Transverse colon (tissue), 4 donors: ENCODE measurements around the gene FAHD1. TPM values are rescaled to one million over a fixed set of nuclear protein-coding genes. Genes with fewer than 3 reads are reported as not detected.

Source experiments
- DNase-seq: peaks from one replicate; pipeline ENCODE4 v3.0.0-alpha.2; 2019
- H3K27ac ChIP-seq, 4 donors: fragments of 200-600 bp; sonication (generic); 2 replicates each; pipeline ENCODE4 v1.5.1; 2016 to 2018; ENCODE audit warnings: inconsistent platforms in 4 of 4
- H3K27me3 ChIP-seq: fragments of 200-600 bp; sonication (generic); 2 replicates; pipeline ENCODE4 v1.5.1; 2017; ENCODE audit warnings: inconsistent platforms
- H3K36me3 ChIP-seq, 4 donors: fragments of 200-600 bp; sonication (generic); 2 replicates each; pipeline ENCODE4 v1.5.1; 2017 to 2019; ENCODE audit warnings: inconsistent platforms in 4 of 4
- H3K4me1 ChIP-seq, 4 donors: fragments of 200-600 bp; sonication (generic); 2 replicates each; pipeline ENCODE4 v1.5.1; 2017 to 2020; ENCODE audit warnings: inconsistent platforms in 4 of 4
- H3K4me3 ChIP-seq, 4 donors: fragments of 200-600 bp; sonication (generic); 1 replicate in 1 of 4; 2 replicates in 3 of 4; pipeline versions ENCODE4 v1.5.1 to v1.6.1; 2017 to 2019; ENCODE audit warnings: inconsistent platforms in 4 of 4
- H3K9me3 ChIP-seq, 2 donors: fragments of 200-600 bp; sonication (generic); 2 replicates each; pipeline ENCODE4 v1.5.1; 2017 to 2019; ENCODE audit warnings: inconsistent platforms in 2 of 2
- EP300 ChIP-seq: sonication (generic); formaldehyde crosslinking; IDR thresholded peaks from one replicate; pipeline ENCODE4 v1.6.1; 2017; ENCODE audit warnings: antibody characterized with exemption, low read depth
- POLR2A ChIP-seq: fragments of 450-650 bp; IDR thresholded peaks from one replicate; pipeline ENCODE4 v1.6.1; 2016; ENCODE audit warnings: antibody characterized with exemption, mild to moderate bottlenecking, moderate library complexity
- POLR2AphosphoS5 ChIP-seq, 3 donors: sonication (generic); formaldehyde crosslinking; IDR thresholded peaks; one replicate each; pipeline ENCODE4 v1.6.1; 2016; ENCODE audit warnings: antibody characterized with exemption in 3 of 3
- WGBS, 2 donors: methylation state at CpG; one replicate each; pipeline ENCODE4 v1.1.5; 2018; ENCODE audit warnings: low coverage in 1 of 2; 5-methylcytosine and 5-hydroxymethylcytosine counted together
- in situ Hi-C, 4 donors: fragments of 200-750 bp; cut with MboI; loops; one replicate each; pipeline versions ENCODE4 v1.15.0 to v1.15.1; 2017; ENCODE audit warnings: low sequenced_read_pairs in 3 of 4, low pct_ligation_motif_present in 1 of 4, low pct_unique_long_range_greater_than_20kb in 1 of 4
- intact Hi-C: fragments of 100-400 bp; cut with DNase I; formaldehyde crosslinking; loops from one replicate; pipeline ENCODE4 v1.15.1; 2023; ENCODE audit warnings: low total_unique reads
- total RNA-seq, 4 donors: library from RNA; depleted of rRNA; stranded (reverse); fragments of >200 nt; gene quantifications; one replicate each; pipeline ENCODE4 v1.1.0, GENCODE V29; 2016
- TF ChIP-seq, protein P1 (sequence below), 5 experiments: fragments of 200-600 bp in 3 of 5; fragments of 450-650 bp in 2 of 5; sonication (generic) in 3 of 5; IDR thresholded peaks; 1 replicate in 2 of 5; 2 replicates in 3 of 5; pipeline ENCODE4 v1.5.1; 2016 to 2017; ENCODE audit warnings: antibody characterized with exemption in 5 of 5, inconsistent platforms in 3 of 5, mild to moderate bottlenecking in 2 of 5, moderate library complexity in 1 of 5

Gene FAHD1
- total RNA-seq, 4 donors from 2014 or later: 88.0 to 149 (median 104) TPM

DNA sequence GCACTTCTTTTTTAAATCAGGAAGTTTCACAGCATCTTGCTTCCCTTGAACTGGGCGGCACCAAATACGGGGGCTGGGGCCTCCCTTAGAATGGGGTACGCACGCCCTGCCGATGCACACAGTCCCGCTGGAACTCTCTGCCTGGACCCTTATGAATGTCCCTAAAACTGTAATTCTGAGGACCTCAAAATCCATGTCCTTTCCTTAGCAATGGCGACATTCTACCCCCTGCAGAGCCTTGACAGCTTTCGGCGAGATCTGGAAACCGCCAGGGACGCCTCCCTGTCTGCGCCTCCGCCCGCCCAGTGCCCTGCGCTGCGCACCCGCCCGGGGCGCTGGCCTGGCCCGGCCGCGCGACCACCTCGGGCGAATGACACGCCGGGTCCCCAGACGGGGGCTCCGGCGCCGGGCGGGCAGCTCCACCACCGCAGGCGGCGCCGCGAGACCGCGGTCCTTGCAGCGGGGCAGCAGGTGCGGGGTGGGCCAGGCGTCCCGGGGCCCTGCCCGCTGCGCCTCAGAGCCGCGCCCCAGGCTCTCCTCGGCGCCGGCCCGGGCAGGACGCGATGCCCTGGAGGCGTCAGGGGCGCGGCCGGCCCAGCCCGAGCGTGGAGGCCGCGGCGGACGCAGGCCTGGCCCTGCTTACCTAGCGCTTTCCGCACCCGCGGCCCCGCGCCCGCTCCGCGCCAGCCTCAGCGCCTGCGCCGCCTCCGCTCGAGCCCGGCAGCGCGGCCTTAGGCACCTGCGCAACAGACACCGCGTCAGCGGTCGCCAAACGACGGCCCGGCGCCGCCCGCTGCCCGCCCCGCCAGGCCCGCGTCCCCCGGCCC, 929 bp upstream of the FAHD1 start:
- TF ChIP-seq POLR2A (no peak), POLR2AphosphoS5 (IDR thresholded peaks at IDR 0.05) (no peak), EP300 (no peak)
- TF ChIP-seq, protein P1, sequence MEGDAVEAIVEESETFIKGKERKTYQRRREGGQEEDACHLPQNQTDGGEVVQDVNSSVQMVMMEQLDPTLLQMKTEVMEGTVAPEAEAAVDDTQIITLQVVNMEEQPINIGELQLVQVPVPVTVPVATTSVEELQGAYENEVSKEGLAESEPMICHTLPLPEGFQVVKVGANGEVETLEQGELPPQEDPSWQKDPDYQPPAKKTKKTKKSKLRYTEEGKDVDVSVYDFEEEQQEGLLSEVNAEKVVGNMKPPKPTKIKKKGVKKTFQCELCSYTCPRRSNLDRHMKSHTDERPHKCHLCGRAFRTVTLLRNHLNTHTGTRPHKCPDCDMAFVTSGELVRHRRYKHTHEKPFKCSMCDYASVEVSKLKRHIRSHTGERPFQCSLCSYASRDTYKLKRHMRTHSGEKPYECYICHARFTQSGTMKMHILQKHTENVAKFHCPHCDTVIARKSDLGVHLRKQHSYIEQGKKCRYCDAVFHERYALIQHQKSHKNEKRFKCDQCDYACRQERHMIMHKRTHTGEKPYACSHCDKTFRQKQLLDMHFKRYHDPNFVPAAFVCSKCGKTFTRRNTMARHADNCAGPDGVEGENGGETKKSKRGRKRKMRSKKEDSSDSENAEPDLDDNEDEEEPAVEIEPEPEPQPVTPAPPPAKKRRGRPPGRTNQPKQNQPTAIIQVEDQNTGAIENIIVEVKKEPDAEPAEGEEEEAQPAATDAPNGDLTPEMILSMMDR (IDR thresholded peaks at IDR 0.05): peak in 1 of 5 experiments; percentile 13
- Histone ChIP-seq H3K4me3 (peak overlapping the region; percentile 56 to 74 (median 62)), H3K4me1 (peaks cover 24 to 45% (median 35%) of the 10 kb centered on the region in 4 donors), H3K27me3 (no peaks in the 10 kb centered on the region), H3K9me3 (no peaks in the 10 kb centered on the region), H3K36me3 (peaks cover 0 to 13% (median 0%) of the 10 kb centered on the region in 4 donors), H3K27ac (peak overlapping the region; percentile 80 to 97 (median 94))
- 1% methylated on average over 50 of the region's 96 CpGs; no CpG with 5 or more reads in 1 of the 2 donors for WGBS, 2 donors
- DNase-seq: peak; percentile 63
- intact Hi-C loops (no loop called here), in situ Hi-C loops (no loop called here)

DNA sequence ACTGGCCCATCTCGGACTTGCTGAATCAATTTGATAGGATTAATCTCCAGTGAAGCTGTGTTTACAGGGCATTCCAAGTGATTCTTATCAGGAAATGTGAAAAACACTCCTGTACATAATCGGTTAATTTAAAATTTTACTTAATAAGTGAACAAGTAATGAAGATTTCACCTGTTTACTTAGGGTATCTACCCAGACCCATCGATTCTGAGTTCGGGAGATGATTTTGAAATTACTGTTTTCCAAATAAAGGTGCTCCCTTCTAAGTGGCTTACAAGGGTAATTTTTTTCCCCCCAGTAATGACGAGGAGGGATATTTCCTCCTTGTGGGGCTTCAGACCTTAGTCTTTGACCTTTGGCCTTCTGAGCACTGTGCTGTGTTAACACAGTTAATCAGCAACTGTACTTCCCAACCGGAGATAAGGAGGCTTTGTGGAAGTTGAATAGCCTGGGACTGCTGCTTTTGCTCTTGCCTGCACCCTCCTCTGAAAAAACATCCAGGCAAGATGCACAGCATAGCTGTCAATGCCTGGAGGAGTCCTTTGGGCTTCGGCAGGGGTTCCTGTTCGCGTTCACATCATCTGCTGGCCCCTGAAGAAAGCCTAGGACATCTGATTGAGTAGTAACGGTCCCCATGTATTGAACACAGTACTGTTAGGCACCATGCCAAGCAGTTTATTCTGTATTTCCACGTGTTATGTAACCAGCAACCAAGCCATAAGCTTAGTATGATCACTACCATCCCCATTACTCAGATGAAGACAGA, 1.8 kb downstream of the FAHD1 start:
- H3K36me3 ChIP-seq: peaks cover 0 to 5% (median 0%) of the 10 kb centered on the region in 4 donors
- no peaks in the 10 kb centered on the region for H3K27me3 ChIP-seq
- DNase-seq: no peak
- 48 to 49% methylated on average over 4 to 11 of the region's 11 CpGs for WGBS, 2 donors
- peak overlapping the region in 3 of 4 donors; percentile 62 to 74 (median 63) for H3K4me3 ChIP-seq
- in situ Hi-C loops (no loop called here), intact Hi-C loops (no loop called here)
- H3K27ac ChIP-seq: peak overlapping the region; percentile 80 to 97 (median 94)
- H3K4me1 ChIP-seq: peaks cover 22 to 45% (median 35%) of the 10 kb centered on the region in 4 donors
- TF ChIP-seq, protein P1 (IDR thresholded peaks at IDR 0.05): no peak
- TF ChIP-seq POLR2AphosphoS5 (IDR thresholded peaks at IDR 0.05): peak in 1 of 3 donors; percentile 41
- no peaks in the 10 kb centered on the region for H3K9me3 ChIP-seq

DNA sequence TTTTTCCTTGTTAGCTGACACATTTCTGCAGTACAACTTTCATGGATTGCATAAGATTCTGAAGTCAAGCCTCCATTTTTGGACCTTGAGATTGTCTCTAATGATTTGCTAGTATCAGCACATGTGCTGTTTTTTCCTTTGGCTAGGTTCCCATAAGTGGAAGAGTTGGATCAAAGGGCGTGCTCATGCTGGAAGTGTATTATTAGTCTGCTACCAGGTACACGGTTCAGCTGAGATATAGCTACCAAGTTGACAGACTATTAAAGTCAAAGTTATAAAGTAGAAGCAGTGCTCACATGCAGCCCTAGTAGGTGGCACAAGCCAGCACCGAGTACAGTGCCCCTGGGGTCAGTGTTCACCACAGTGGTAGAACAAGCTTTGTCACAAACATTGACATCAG, 3.2 kb downstream of the FAHD1 start:
- no peaks in the 10 kb centered on the region for H3K27me3 ChIP-seq
- peaks cover 15 to 39% (median 31%) of the 10 kb centered on the region in 4 donors for H3K4me1 ChIP-seq
- WGBS, 2 donors: 33% methylated on average over 3 of the region's 3 CpGs; no CpG with 5 or more reads in 1 of the 2 donors
- in situ Hi-C loops: no loop called here
- intact Hi-C loops: no loop called here
- TF ChIP-seq POLR2AphosphoS5 (IDR thresholded peaks at IDR 0.05) (peak in 2 of 3 donors; percentile 36 to 45), POLR2A (peak; percentile 30), EP300 (no peak)
- TF ChIP-seq, protein P1 (IDR thresholded peaks at IDR 0.05): no peak
- no peaks in the 10 kb centered on the region for H3K9me3 ChIP-seq
- peak; percentile 49 for DNase-seq
- H3K27ac ChIP-seq: peak overlapping the region; percentile 80 to 97 (median 94)
- no peak overlapping the region for H3K4me3 ChIP-seq
- H3K36me3 ChIP-seq: peaks cover 0 to 5% (median 0%) of the 10 kb centered on the region in 4 donors
